GM12878 (cell line): ENCODE data around the gene CPA2.

Source experiments
- CTCF ChIP-seq, 3 experiments: IDR thresholded peaks in 2 of 3; conservative IDR thresholded peaks in 1 of 3; 2 replicates each; pipeline ENCODE4 v1.5.1; 2011; ENCODE audit warnings: low read depth in 3 of 3, low read length in 3 of 3, mild to moderate bottlenecking in 3 of 3, control low read depth in 2 of 3, moderate library complexity in 2 of 3, inconsistent platforms in 1 of 3, mixed read lengths in 1 of 3; ENCODE audit not compliant: control insufficient read depth in 2 of 3, insufficient read depth in 1 of 3; ENCODE audit errors: extremely low read depth in 1 of 3
- POLR2A ChIP-seq: IDR thresholded peaks from 2 replicates; pipeline ENCODE4 v1.6.1; 2011; ENCODE audit warnings: low read depth, mild to moderate bottlenecking, low read length

- TF ChIP-seq POLR2A: no peak
- TF ChIP-seq CTCF (IDR thresholded peaks at IDR 0.05 in 2 of 3, conservative IDR thresholded peaks at IDR 0.05 in 1 of 3; ENCODE audit: control insufficient read depth in 2 of 3, extremely low read depth in 1 of 3, insufficient read depth in 1 of 3, low read depth in 3 of 3, low read length in 3 of 3): no peak
Measured at GRCh38 chr7:130299866-130300265, 33.2 kb downstream of the CPA2 start.
